Measurements from ENCODE around the gene USP7.
"Not testable (repeated sequence)": the region's sequence is repeated elsewhere in the genome, so short reads cannot be mapped to it uniquely, and the experiment has no call there.

USP7 gene

GRCh38 chr16:8971416-8971815 is 7.7 kb upstream of the USP7 start:
- DNase-seq = no peak

- DNase-seq = peak in 1 of 2 experiments; percentile 27
Observed at GRCh38 chr16:8969202-8969897, 5.6 kb upstream of the USP7 start.

- DNase-seq = not testable (repeated sequence)
Observed at GRCh38 chr16:8968054-8968453, 4.3 kb upstream of the USP7 start.

- no peak for DNase-seq
Observed at GRCh38 chr16:8967132-8967821, 3.6 kb upstream of the USP7 start.

DNA sequence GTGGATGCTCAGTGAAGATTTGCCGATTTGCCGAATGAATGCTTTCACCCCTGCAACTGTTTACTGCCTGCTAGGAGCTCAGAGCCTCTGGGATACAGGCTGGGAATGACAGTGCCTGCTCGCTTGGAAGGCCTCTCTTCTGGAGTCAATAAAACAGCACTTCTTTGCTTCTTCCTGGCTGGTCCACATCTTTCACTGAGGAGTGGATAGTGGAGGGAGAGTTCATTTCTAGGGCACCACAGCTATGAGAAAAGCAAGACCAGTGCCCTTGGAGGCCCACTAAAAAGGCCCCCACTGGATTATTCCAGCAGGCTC is 3.1 kb upstream of the USP7 start:
- DNase-seq = no peak

DNA sequence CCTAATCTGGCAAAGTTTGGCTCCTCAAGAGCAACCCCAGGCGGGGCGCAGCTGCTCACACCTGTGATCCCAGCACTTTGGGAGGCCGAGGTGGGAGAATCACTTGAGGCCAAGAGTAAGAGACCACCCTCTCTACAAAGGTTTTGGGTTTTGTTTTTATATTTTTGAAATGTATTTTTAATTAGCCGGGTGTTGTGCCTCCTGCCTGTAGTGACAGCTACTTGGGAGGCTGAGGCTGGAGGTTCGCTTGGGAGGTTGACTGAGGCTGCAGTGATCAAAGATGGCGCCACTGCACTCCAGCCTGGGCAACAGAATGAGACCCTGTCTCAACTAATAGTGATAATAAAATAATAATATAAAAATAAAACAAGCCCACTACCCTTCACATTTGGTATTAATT is 756 bp upstream of the USP7 start:
- no peak for DNase-seq

- no peak for DNase-seq
Observed at GRCh38 chr16:8963010-8963820, 491 bp downstream of the USP7 start.

GRCh38 chr16:8962393-8963009 is 1.2 kb downstream of the USP7 start:
- peak in 1 of 2 experiments; percentile 35 for DNase-seq

- DNase-seq = peak in 1 of 2 experiments; percentile 24
Observed at GRCh38 chr16:8961811-8962390, 1.8 kb downstream of the USP7 start.

- no peak for DNase-seq
Observed at GRCh38 chr16:8960788-8961109, 3.0 kb downstream of the USP7 start.

- DNase-seq = no peak
Observed at GRCh38 chr16:8959921-8960787, 3.6 kb downstream of the USP7 start.

GRCh38 chr16:8958344-8959167 is 5.2 kb downstream of the USP7 start:
- DNase-seq = no peak

GRCh38 chr16:8957509-8958157 is 6.1 kb downstream of the USP7 start:
- DNase-seq = no peak

DNA sequence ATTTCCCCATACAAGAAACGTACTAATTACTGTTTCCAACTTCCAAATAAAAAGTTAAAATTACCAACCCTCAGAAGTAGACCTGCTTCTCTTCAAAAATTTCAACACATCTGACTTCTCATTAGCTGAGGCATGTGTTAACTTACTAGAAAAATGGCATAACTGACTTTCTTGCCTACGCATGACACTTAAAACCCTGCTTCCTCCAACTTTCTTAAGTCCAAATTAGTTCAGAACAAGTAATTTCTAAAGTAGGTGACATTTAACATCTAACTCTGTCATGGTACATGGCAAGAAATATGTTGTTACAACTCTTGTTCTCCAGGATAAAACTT is 6.7 kb downstream of the USP7 start:
- no peak for DNase-seq

- DNase-seq = no peak
Observed at GRCh38 chr16:8956265-8957062, 7.2 kb downstream of the USP7 start.

GRCh38 chr16:8955828-8956227 is 7.9 kb downstream of the USP7 start:
- DNase-seq = no peak

DNA sequence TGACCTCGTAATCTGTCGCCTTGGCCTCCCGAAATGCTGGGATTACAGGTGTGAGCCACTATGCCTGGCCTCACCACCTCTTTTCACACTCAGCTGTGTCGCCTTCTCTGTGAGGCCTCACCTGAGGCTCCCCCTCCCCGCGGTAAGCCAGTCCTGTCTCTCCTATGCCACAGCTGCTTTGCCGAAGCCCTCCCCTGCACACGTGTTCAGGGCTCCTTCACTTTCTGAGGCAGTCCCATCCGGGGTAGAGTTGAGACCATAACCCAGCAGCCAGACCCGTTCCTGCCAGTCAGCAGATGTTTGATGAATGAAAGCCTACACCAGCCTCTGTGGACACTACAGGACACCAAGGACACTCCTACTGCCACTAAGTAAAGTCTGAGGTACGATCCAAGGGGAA is 10.6 kb downstream of the USP7 start:
- DNase-seq = no peak

DNA sequence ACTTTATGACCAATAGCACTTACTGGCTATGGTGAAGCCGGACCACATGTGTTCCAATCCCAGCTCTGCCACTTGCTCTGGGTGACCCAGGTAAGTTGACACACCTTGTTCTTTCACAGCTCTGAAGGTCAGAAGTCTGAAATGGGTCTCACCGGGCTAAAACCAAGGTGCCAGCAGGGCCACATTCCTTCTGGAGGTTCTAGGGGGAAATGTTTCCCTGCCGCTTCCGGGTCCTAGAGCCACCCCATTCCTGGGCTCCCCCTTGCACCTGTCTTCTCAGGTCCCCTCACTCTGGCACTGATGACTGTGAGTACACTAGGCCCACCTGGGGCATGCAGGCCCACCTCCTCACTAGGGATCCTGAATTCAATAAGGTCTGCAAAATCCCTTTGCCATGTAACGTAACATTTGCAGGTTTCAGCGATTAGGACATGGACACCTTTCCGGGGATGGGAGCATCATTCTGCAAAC is 11.4 kb downstream of the USP7 start:
- DNase-seq = no peak

GRCh38 chr16:8951447-8952280 is 12.0 kb downstream of the USP7 start:
- peak in 1 of 2 experiments; percentile 12 for DNase-seq

Data from NCI-H2081 (cell line).